Measurements from ENCODE around the gene MFSD8.
"Not testable (repeated sequence)": the region's sequence is repeated elsewhere in the genome, so short reads cannot be mapped to it uniquely, and the experiment has no call there.

The MFSD8 gene

GRCh38 chr4:127965062-127965802 is at the start of gene MFSD8, which contains the start of gene ABHD18:
TSS of gene MFSD8 (minus strand) at chr4:127965173. CDS start at chr4:127965133, 40 bp downstream.
TSS of gene ABHD18 (plus strand) at chr4:127965406. CDS start at chr4:127982956, 17,550 bp downstream.
- DNase-seq = peak; percentile 100

GRCh38 chr4:128009428-128009827 is 44.5 kb upstream of the MFSD8 start:
- DNase-seq = peak; percentile 43

- no peak for DNase-seq
Measured at GRCh38 chr4:128006592-128006991, 41.6 kb upstream of the MFSD8 start.

- peak; percentile 66 for DNase-seq
Measured at GRCh38 chr4:127997534-127998388, 32.8 kb upstream of the MFSD8 start.

GRCh38 chr4:127996521-127996920 is 31.5 kb upstream of the MFSD8 start:
- DNase-seq = not testable (repeated sequence)

- peak; percentile 15 for DNase-seq
Measured at GRCh38 chr4:127995776-127996175, 30.8 kb upstream of the MFSD8 start.

GRCh38 chr4:127993151-127993550 is 28.2 kb upstream of the MFSD8 start:
- peak; percentile 40 for DNase-seq

- DNase-seq = no peak
Measured at GRCh38 chr4:127988638-127989037, 23.7 kb upstream of the MFSD8 start.

- DNase-seq = no peak
Measured at GRCh38 chr4:127985989-127986388, 21.0 kb upstream of the MFSD8 start.

- no peak for DNase-seq
Measured at GRCh38 chr4:127982445-127982844, 17.5 kb upstream of the MFSD8 start.

- DNase-seq = no peak
Measured at GRCh38 chr4:127978930-127979329, 14.0 kb upstream of the MFSD8 start.

- no peak for DNase-seq
Measured at GRCh38 chr4:127975121-127975770, 10.3 kb upstream of the MFSD8 start.

GRCh38 chr4:127970925-127971324 is 6.0 kb upstream of the MFSD8 start:
- DNase-seq = not testable (repeated sequence)

- no peak for DNase-seq
Measured at GRCh38 chr4:127968586-127968985, 3.6 kb upstream of the MFSD8 start.

- DNase-seq = peak; percentile 1
Measured at GRCh38 chr4:127967141-127967775, 2.3 kb upstream of the MFSD8 start.

GRCh38 chr4:127965803-127966175 is 816 bp upstream of the MFSD8 start:
- peak; percentile 27 for DNase-seq

- peak; percentile 33 for DNase-seq
Measured at GRCh38 chr4:127964426-127965061, 429 bp downstream of the MFSD8 start.

GRCh38 chr4:127963633-127964398 is 1.2 kb downstream of the MFSD8 start:
- DNase-seq = not testable (repeated sequence)

GRCh38 chr4:127959794-127960193 is 5.2 kb downstream of the MFSD8 start:
- DNase-seq = no peak

GRCh38 chr4:127957105-127957504 is 7.9 kb downstream of the MFSD8 start:
- no peak for DNase-seq

GRCh38 chr4:127936974-127937373 is 28.0 kb downstream of the MFSD8 start:
- DNase-seq = no peak

GRCh38 chr4:127931836-127932235 is 33.1 kb downstream of the MFSD8 start:
- not testable (repeated sequence) for DNase-seq

Data from suppressor macrophage treated with lipopolysaccharide for 4 hours (primary cell).